Endodermal cell (in vitro differentiated cells): ENCODE results near the gene HERC3. TPM values are rescaled to one million over a fixed set of nuclear protein-coding genes. Genes with fewer than 3 reads are reported as not detected.

Experiments
- DNase-seq: peaks from one replicate; pipeline ENCODE4 v3.0.0-alpha.2; 2017
- H3K27ac ChIP-seq: 2 replicates; pipeline ENCODE4 v1.5.1; 2013; ENCODE audit warnings: mild to moderate bottlenecking, low read depth, low read length, moderate library complexity
- H3K27me3 ChIP-seq: 2 replicates; pipeline ENCODE4 v1.6.1; 2013; ENCODE audit warnings: mild to moderate bottlenecking, low read length, moderate library complexity; ENCODE audit not compliant: insufficient read depth, control insufficient read depth, poor library complexity, severe bottlenecking
- H3K36me3 ChIP-seq: 2 replicates; pipeline ENCODE4 v1.7.0; 2013; ENCODE audit warnings: mild to moderate bottlenecking, low read length, moderate library complexity; ENCODE audit not compliant: control insufficient read depth, insufficient read depth
- H3K4me1 ChIP-seq: one replicate; pipeline ENCODE4 v1.7.0; 2013; ENCODE audit warnings: low read length; ENCODE audit not compliant: control insufficient read depth, insufficient read depth
- H3K4me3 ChIP-seq: 2 replicates; pipeline ENCODE4 v1.5.1; 2013; ENCODE audit warnings: mild to moderate bottlenecking, low read length, moderate library complexity
- H3K9ac ChIP-seq: 2 replicates; pipeline ENCODE4 v1.6.1; 2013; ENCODE audit warnings: mild to moderate bottlenecking, low read length, moderate library complexity; ENCODE audit not compliant: poor library complexity, severe bottlenecking; ENCODE audit errors: extremely low read depth
- H3K9me3 ChIP-seq: 2 replicates; pipeline ENCODE4 v1.6.1; 2013; ENCODE audit warnings: mild to moderate bottlenecking, low read length, moderate library complexity; ENCODE audit not compliant: control insufficient read depth
- H3K27ac Mint-ChIP-seq: 2 replicates; pipeline ENCODE4 v1.8.0; 2020; ENCODE audit warnings: mixed read lengths
- H3K27me3 Mint-ChIP-seq: 2 replicates; pipeline ENCODE4 v1.8.0; 2021; ENCODE audit warnings: mild to moderate bottlenecking, mixed read lengths; ENCODE audit not compliant: insufficient read depth
- H3K36me3 Mint-ChIP-seq: 2 replicates; pipeline ENCODE4 v1.8.0; 2020; ENCODE audit warnings: low read depth, mixed read lengths
- H3K4me1 Mint-ChIP-seq: 2 replicates; pipeline ENCODE4 v1.8.0; 2020; ENCODE audit warnings: mixed read lengths
- H3K4me3 Mint-ChIP-seq: 2 replicates; pipeline ENCODE4 v1.8.0; 2020; ENCODE audit warnings: mild to moderate bottlenecking, moderate library complexity, mixed read lengths
- H3K9me3 Mint-ChIP-seq: 2 replicates; pipeline ENCODE4 v1.8.0; 2020; ENCODE audit warnings: mild to moderate bottlenecking, mixed read lengths
- CTCF ChIP-seq: fragments of 200-600 bp; sonication (generic); conservative IDR thresholded peaks from 2 replicates; pipeline ENCODE4 v1.5.0; 2021; ENCODE audit warnings: antibody characterized with exemption, mild to moderate bottlenecking
- WGBS, 2 experiments: methylation state at CpG; one replicate each; pipeline versions ENCODE4 v1.1.5 to v1.1.7; 2013; ENCODE audit warnings: missing lambda C conversion rate in 2 of 2, mixed read lengths in 1 of 2; ENCODE audit not compliant: insufficient coverage in 1 of 2, insufficient read length in 1 of 2; 5-methylcytosine and 5-hydroxymethylcytosine counted together
- total RNA-seq, 2 donors: library from RNA; stranded (reverse); fragmentation: NEBNext Ultra II Directional in 1 of 2; extraction: Animal tissue kit (Norgen Biotek cat#: 25700) in 1 of 2; gene quantifications; 2 replicates in 1 of 2; 3 replicates in 1 of 2; pipeline ENCODE4 v1.2.1, GENCODE V29; 2021

HERC3 gene
- total RNA-seq, 2 donors from 2014 or later = 4.4 to 5.9 TPM

GRCh38 chr4:88653371-88653946, 61.2 kb downstream of the HERC3 start:
- no peaks in the 10 kb centered on the region for H3K9me3 ChIP-seq
- H3K4me3 ChIP-seq = no peak overlapping the region
- Mint-ChIP-seq H3K4me3 (no peak overlapping the region), H3K36me3 (peaks cover 3% of the 10 kb centered on the region), H3K27me3 (no peaks in the 10 kb centered on the region), H3K4me1 (no peaks in the 10 kb centered on the region), H3K9me3 (no peaks in the 10 kb centered on the region), H3K27ac (no peak overlapping the region)
- TF ChIP-seq CTCF = no peak
- H3K27me3 ChIP-seq = no peaks in the 10 kb centered on the region
- H3K27ac ChIP-seq = no peak overlapping the region
- H3K4me1 ChIP-seq = no peaks in the 10 kb centered on the region
- DNase-seq = no peak
- H3K36me3 ChIP-seq = no peaks in the 10 kb centered on the region
- 82 to 97% methylated on average over 3 to 4 of the region's 4 CpGs for WGBS, 2 experiments
- H3K9ac ChIP-seq = no peak overlapping the region

- Histone ChIP-seq H3K4me3 (no peak overlapping the region), H3K27ac (no peak overlapping the region), H3K9me3 (no peaks in the 10 kb centered on the region), H3K4me1 (no peaks in the 10 kb centered on the region), H3K36me3 (no peaks in the 10 kb centered on the region), H3K27me3 (no peaks in the 10 kb centered on the region), H3K9ac (no peak overlapping the region)
- no peak overlapping the region for H3K27ac Mint-ChIP-seq
- peaks cover 3% of the 10 kb centered on the region for H3K36me3 Mint-ChIP-seq
- peaks cover 8% of the 10 kb centered on the region for H3K4me1 Mint-ChIP-seq
- no peaks in the 10 kb centered on the region for H3K27me3 Mint-ChIP-seq
- no peak for DNase-seq
- WGBS, 2 experiments = 88 to 98% methylated on average over 3 of the region's 3 CpGs
- H3K9me3 Mint-ChIP-seq = no peaks in the 10 kb centered on the region
- TF ChIP-seq CTCF = no peak
- no peak overlapping the region for H3K4me3 Mint-ChIP-seq
Observed at GRCh38 chr4:88655226-88655625, 62.9 kb downstream of the HERC3 start.

- H3K27me3 ChIP-seq = no peaks in the 10 kb centered on the region
- peak; percentile 90 for TF ChIP-seq CTCF
- Mint-ChIP-seq H3K4me1 (peaks cover 11% of the 10 kb centered on the region), H3K27me3 (no peaks in the 10 kb centered on the region), H3K9me3 (no peaks in the 10 kb centered on the region), H3K4me3 (no peak overlapping the region), H3K36me3 (peaks cover 3% of the 10 kb centered on the region), H3K27ac (no peak overlapping the region)
- 52 to 64% methylated on average over 2 to 4 of the region's 4 CpGs for WGBS, 2 experiments
- H3K36me3 ChIP-seq = no peaks in the 10 kb centered on the region
- no peak overlapping the region for H3K4me3 ChIP-seq
- DNase-seq = peak; percentile 80
- no peak overlapping the region for H3K9ac ChIP-seq
- no peak overlapping the region for H3K27ac ChIP-seq
- no peaks in the 10 kb centered on the region for H3K9me3 ChIP-seq
- H3K4me1 ChIP-seq = no peaks in the 10 kb centered on the region
Observed at GRCh38 chr4:88659055-88659889, 67.0 kb downstream of the HERC3 start.
